ENCODE data around the gene ERBB2.

Gene ERBB2

GRCh38 chr17:39665642-39666224 is 34.1 kb upstream of the ERBB2 start:
- DNase-seq: no peak

GRCh38 chr17:39666231-39666600 is 33.6 kb upstream of the ERBB2 start:
- no peak for DNase-seq

GRCh38 chr17:39666601-39667261 is 33.1 kb upstream of the ERBB2 start:
- DNase-seq: no peak

- DNase-seq: no peak
Observed at GRCh38 chr17:39667262-39667944, 32.5 kb upstream of the ERBB2 start.

- peak; percentile 34 for DNase-seq
Observed at GRCh38 chr17:39667945-39668924, 31.6 kb upstream of the ERBB2 start, which contains the start of gene PNMT. Gene PNMT (plus strand): TSS chr17:39668453. CDS start chr17:39668476, 23 bp downstream.

GRCh38 chr17:39669897-39670735 is 29.7 kb upstream of the ERBB2 start:
- DNase-seq: no peak

- no peak for DNase-seq
Observed at GRCh38 chr17:39670746-39671145, 29.1 kb upstream of the ERBB2 start.

- peak; percentile 37 for DNase-seq
Observed at GRCh38 chr17:39671651-39672521, 28.0 kb upstream of the ERBB2 start.

- no peak for DNase-seq
Observed at GRCh38 chr17:39672522-39673334, 27.1 kb upstream of the ERBB2 start.

GRCh38 chr17:39673335-39674081 is 26.4 kb upstream of the ERBB2 start:
- DNase-seq: no peak

- DNase-seq: no peak
Observed at GRCh38 chr17:39674179-39674578, 25.7 kb upstream of the ERBB2 start.

GRCh38 chr17:39674702-39675389 is 25.0 kb upstream of the ERBB2 start:
- DNase-seq: peak; percentile 16

- no peak for DNase-seq
Observed at GRCh38 chr17:39675390-39676082, 24.3 kb upstream of the ERBB2 start.

GRCh38 chr17:39676198-39676819 is 23.6 kb upstream of the ERBB2 start:
- DNase-seq: peak; percentile 42

GRCh38 chr17:39677072-39677471 is 22.8 kb upstream of the ERBB2 start:
- no peak for DNase-seq

- peak; percentile 60 for DNase-seq
Observed at GRCh38 chr17:39677542-39678339, 22.1 kb upstream of the ERBB2 start.

Data from fibroblast of skin of scalp (primary cell).